ENCODE measurements around the gene SLC24A1.
"Not testable (repeated sequence)": the region's sequence is repeated elsewhere in the genome, so short reads cannot be mapped to it uniquely, and the experiment has no call there.

SLC24A1 gene

DNA sequence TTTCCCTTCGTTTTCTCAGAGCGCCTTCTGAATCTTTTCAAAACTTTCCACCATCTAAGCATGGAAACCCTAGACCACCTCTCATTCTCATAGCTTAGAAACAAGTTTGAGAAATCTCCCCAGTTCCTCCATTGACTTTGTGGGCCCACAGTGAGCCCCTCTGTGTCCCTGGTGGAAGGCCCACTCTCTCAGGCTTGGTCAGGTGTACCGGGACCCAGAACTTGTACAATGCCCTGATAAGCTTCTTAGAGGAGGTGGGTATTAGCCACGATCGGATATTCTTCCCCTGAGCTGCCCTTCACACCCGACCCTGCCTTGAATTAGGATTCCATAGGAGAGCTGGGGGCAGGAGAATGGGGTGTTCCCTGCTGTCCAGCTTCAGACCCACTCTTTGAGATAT, at the start of gene SLC24A1:
TSS of gene SLC24A1 (plus strand) at position 301 of the 400 bp plus-strand sequence. CDS start 2,143 bp downstream, outside the sequence.
- DNase-seq, result no peak

DNA sequence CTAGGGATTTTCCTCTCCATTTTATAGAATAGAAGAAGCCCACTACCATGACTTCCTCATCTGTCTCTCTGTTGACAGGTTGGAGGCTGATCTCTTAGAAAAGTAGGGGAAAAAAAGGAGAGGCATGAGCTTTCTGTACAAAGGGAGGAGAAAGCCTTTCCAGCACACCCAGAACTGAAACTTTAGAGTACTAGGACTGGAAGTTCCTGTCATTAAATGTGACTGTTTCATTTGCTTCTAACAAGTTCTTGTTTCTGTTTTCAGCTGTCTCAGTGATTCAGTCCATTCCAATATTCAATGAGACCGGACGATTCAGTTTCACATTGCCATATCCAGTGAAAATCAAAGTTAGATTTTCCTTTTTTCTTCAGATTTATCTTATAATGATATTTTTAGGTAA, 49.8 kb upstream of the SLC24A1 start:
- no peak for DNase-seq

DNA sequence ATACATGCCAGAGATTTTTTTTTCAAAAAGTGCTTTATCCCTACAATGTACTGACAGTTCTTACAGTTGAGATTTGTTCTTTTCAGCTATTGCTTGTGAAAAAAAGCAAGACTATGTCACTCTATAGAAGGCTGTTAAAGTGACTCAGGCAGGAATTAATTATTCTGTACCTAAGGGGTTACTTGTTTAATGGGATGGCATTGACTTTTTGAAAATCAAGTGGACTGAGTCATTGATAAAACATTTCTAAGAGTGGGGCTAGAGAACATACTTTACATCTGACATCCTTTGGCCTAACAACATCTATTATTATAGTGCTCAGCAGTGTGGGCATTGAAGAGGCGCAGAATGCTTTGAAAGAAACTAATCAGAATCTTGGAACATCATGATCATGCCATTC, 45.1 kb upstream of the SLC24A1 start:
- DNase-seq, result no peak

DNA sequence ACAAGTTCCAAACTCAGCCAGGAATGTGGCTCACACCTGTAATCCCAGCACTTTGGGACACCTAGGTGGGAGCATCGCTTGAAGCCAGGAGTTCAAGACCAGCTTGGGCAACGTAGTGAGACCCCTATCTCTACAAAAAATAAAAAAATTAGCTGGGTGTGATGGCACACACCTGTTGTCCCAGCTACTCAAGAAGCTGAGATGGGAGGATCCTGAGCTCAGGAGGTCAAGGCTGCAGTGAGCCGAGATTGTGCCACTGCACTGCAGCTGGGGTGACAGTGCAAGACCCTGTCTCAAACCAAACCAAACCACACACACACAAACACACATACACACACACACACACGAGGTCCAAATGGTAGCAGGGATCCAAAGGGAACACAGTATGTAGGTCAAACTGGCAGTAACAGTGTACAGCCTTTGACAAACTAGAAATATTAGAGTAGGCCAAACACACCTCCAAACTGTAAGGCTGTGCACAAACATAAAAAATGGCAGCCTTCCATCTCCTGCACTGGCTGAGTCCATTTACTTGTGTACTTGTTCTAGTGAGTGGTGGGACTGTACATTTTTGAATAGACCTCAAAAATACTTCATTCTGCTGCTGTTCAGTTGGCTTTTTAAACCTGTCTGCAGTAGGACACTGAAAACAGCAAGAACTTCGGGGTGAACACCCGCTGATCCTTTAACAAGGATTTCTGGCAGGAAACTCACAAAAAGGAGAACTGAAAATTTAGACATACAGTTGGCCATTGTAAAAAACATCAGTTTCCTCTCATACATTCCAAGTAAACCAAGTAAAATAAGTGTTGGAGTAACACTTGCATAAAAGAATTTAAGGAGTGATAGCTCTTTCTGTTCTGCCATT, 44.4 kb upstream of the SLC24A1 start:
- no peak for DNase-seq

DNA sequence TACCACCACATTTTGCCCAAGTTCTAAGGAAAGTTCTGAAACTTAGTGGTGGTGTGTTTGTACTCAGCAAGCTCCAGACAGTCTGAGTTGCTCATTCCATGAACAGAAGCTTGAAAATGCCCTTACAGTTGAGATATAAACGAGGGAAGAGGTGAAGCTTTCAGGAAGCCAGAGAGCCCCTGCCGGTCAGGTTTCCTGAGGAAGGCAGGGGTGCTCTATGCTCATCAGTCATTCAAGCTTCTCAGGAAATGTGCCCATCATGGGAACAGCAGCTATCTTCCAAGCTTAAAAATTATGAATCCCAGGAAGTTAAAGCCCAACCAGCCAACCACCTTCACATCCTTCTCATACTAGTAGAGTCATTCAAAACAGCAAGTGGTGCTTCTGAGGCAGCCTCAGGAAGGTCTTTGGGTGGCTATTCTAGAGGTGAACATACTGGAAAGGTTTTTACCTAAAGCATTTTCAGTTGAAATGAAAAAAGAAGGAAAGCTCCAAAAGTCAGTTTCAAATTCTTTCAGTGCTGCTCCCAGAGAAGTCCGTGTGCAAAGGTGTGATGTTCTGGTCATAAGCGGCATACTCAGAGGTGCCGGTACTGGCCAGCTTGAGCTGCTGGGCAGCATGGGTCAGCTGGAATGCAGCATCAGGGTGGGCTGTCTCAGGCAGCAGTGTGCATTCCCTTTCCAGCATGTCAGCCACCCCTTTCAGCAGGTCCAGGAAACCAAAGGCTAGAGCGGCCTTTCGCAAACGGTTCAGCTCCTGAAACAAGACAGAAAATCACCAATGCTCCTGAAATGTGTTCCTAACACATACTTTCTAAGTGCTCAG, 42.6 kb upstream of the SLC24A1 start:
- no peak for DNase-seq

DNA sequence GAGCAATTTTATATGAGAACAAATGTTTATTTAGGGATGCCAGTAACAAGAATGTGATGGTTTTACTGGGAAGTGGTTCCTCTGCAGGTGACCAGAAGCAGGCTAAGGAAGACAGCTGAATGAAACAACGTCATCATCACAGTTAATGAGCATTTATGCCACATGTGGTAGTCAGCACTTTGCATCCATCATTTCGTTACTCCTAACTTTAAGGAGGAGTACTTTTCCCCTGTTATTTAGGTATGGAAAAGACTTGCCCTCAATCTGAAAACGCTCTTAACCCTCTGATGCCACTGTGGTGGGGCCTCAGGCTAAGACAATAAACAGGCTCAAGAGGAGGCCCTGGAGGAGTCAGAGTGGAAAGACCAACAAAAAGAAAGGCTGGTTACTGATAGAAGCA, 42.0 kb upstream of the SLC24A1 start:
- DNase-seq, result no peak

DNA sequence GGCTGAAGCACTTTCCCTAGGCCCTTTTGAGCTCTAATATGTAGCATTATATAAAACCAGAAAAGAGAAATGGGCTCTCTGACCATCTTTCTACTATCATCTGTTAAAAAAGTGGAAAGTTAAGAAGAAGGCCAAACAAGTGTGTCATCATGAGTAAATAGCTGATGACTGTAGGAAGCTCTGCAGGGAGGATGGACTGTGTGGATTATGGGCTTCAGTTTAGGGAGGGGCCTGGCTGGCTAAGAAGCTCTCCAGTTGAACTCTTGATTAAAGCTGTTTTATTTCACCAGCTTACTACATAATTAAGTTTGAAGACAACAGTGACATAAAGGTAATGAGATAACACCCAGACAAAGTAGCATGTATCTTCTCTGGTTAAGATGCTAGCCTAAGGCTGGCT, 41.5 kb upstream of the SLC24A1 start:
- no peak for DNase-seq

DNA sequence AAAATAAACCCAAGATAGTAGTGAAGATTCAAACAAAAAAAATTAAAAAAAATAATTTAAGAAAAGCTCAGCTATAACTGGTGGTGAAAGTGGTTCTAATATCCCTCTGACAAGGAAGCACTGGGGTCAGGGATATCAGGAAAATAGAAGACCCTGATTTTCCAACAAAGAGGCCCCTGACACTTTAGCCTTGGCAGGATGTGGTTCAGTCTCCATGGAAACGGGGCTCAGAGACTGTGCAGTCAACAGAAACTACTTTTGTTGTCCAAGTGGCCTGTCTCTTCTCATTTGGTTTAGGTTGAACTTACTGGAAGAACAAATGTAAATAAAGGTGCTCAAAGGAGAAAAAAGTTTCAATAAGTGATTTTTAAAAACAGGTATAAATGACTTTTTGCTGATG, 38.0 kb upstream of the SLC24A1 start:
- peak; percentile 52 for DNase-seq

DNA sequence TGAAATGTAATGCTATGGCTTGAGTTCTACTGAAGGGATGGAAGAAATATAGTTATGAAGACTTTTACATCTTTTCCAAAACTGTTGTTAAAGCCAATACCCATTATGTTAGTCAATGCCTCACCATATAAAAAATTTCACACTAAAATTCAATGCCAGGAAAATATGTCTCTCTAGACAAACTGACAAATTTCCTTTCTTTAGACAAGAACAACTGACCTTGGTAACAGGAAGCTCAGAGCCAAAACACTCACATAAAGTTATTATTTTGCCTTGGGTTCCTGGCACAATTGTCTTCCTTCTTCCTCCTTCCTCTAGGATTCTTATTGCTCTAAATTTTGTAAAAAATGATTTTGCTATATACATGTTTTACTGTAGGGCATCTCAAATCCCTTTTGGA, 37.5 kb upstream of the SLC24A1 start:
- DNase-seq, result no peak

DNA sequence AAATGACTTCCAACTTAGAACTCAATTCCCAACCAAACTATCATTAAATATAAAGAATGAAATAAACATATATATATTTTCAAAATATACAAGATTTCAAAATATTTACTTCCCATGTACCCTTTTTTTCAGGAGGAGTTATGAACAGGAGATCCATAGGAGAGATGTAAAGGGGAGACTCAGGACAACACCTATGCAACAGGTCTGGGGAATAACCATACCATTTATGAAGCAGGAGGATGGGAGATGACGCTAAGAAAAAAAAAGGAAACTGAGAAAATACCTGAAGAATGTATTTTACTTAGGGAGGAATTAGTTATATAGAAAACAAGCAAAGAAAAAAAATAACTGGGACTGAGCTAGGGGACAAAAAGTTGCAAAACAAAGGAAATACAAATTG, 34.6 kb upstream of the SLC24A1 start:
- no peak for DNase-seq

DNA sequence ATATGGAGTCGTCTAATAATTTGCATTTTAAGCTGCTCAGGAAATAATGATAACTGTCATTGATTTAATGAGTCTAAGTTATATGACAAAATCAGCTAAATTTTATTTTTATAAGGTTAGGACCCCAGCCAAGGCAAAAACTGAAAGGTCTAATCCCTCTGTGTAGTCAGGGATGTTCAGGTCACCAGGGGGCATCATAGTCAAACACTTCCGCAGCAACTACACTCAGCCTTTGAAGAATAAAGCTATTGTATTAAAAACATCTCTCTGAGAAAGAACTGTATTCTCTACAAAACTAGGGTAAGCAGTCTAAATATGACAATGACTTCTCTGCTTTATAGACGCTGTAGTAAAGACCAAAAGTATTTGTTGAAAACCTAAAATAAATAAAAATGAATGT, 25.8 kb upstream of the SLC24A1 start:
- DNase-seq, result peak; percentile 20

DNA sequence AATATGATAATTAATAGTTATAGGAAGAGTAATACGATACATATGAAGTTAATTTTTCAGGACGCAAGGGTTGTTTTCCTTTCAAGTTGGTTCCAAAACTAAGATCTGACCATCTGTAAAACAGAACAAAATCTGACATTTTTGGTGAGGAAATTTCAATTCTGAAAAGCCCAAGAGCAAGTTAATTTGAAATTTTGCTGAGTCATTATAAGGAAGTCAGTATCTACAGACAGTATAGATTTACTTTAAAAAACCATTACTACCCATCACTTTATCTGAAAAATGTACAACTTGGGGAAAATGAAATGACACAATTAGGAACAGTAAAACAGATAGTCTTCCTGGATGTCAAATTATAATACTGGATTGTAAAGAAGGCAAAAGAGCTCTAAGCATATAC, 23.3 kb upstream of the SLC24A1 start:
- DNase-seq, result peak; percentile 9

DNA sequence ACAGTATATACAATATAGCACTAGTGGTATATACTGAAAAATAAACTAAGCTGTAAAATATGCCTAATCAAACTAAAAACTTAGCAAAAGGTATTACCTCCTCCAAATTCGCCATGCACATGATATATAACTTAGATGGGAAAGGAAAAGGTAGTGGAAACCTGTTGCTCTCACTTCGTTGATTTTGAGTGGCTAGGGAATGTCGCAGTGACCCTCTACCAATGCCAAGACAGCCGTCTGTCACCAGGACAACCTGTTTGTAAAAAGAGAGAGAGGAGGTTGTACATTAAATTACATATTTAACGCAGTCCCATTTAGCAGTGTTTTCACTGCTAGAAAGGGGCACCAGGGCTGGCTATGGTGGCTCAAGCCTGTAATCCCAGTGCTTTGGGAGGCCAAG, 22.1 kb upstream of the SLC24A1 start:
- DNase-seq, result no peak

DNA sequence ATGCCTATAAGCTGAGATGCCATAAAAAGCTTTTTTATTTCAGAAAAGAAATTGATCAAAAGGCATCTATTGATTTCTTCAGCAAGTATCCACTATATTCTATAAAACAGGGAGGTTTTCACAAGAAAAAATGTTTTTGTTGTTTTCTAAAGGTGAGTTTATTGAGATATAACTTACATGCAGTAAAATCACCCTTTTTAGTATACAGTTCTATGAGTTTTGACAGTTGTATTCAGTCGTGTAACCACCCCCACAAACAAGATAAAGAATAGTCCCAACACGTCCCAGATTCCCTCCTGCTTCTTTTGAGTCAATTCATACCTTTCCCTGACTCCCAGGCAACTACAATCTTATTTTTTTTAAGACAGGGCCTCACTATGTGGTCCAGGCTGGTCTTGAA, 18.6 kb upstream of the SLC24A1 start:
- DNase-seq, result no peak

DNA sequence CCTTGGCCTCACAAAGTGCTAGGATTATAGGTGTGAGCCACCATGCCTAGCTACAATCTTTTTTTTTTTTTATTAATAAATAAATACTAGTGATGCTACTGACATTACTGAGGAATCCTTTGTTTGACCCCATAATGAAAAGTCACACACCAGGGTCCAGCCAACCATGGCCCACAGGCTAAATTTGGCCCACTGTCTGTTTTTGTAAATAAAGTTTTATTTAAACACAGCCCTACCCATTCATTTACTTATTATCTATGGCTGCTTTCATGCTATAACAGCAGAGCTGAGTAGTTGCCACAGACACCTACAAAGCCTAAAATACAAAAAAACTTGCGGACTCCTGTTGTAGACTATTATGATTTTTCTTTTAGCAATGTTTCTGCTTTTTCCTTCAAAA, 18.2 kb upstream of the SLC24A1 start:
- DNase-seq, result no peak

DNA sequence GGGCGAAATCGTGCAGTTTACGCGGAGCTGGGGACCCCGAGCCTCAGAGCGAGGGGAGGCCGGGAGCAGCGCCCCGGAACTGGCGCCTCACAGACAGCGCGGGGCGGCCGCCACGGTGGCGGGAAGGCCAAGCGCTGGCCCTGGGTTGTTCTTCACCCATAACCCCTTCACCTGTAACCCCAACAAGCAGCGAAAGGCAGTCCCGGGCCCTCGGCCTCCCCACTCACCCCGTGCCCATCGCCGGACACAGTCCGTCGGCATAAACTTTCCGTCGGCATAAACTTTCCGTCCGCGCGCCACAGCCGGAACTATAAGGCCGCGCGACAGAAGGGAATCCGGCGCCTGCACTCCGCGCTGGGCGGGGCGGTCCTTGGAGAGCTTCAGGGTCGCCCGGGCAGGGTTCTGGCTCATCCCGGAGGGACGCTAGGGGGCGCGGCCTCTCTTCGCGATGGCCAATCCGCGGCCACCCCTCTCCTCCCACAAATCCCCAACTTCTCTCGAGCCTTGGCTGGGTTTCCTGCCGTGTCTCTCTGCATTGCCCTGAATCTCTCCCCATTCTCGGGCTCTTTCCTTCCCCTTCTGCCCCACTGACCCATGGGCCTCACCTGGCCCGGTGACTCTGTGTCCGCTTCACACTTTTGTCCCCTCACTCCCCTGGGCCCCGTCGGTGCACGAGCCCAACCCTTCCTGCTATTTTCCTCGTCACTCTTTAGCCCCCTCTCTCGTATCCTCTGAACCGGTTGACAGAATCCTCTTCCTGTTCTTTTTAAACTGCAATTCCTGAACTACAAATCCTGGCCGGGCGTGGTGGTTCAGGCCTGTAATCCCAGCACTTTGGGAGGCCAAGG, 10.6 kb upstream of the SLC24A1 start, which contains the start of gene INTS14:
TSS of gene INTS14 (minus strand) at position 261 of the 848 bp plus-strand sequence. CDS start 3,751 bp downstream, outside the sequence.
- peak; percentile 98 for DNase-seq

DNA sequence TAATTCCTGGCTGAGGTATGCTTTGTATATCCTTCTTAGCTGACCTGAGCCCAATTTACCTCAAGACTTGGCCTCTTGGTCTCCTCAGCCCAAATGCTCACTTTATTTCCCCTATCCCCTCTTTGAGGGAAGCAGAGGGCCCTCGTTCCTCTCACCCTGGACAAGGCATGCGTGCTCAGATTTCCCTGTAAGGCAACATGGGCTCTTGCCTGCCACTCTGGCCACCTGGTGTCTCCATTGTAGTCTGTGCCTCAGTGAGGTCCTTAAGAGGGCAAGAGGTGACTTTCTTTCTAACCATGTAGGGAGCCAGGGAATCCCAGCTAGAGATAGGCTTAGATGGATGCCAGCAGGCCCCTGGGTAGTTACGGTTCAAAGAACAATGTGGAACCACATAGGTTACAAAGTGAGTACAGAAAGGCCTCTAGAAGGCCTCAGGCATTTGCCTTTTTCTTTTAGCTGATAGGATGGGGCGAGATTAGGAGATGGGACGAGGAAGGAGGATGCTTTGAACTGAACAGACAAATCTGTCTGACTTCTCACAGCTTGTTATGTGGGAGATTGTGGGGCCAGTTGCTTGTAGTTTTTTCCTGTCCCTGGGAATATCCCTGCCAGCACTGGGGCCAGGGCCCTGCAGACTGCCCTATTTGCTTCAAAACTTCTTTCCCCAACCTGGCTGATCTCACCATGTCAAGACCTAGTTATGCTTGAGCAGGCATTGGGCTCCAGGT, 9.7 kb upstream of the SLC24A1 start:
- DNase-seq, result peak; percentile 23

DNA sequence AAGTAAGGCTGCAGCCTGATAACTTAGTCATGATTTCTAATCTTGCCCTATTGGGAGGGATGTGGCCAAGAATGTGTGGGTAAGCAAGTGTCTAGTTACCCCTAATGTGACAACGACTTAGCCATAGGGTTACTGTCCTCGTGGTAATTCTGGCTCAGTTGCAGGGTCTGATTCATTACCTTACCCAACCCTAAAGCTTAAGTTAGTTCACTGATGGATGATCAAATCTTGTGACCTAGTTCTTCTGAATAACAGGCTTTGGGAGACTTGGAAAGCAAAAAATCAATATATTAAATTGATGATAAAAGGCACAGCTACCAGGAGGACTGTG, 9.2 kb upstream of the SLC24A1 start:
- no peak for DNase-seq

DNA sequence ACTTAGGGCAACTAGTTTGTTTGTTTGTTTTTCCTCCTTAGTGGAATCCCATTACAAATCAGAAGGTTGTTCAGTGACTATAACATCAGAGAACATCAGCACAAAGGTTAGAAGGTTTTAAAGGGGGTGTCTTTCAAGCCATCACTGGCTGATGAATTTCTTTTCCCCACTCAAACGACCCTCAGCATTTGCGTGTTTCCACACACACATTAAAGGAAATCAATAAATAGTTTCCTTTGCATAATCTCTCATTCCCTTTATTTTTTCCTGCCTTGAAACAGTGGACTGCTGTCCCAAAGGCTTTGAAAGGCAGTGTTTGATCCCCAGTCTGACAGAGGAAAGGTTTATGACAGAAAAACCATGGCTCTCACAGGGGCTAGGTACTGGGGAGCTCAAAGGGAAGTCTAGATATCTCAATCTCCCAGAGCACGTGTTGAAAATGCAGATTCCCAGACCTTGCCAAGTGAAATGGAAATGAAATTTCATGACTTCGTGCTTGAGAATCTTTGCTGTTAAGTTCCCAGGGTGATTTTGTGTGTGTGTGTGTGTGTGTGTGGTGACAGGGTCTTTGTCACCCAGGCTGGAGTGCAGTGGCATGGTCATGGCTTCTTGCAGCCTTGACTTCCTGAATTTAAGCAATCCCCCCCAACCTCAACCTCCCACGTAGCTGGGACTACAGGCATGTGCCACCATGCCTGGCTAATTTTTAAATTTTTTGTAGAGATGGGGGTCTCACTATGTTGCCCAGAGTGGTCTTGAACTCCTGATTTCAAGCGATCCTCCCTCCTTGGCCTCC, 8.6 kb upstream of the SLC24A1 start:
- no peak for DNase-seq

DNA sequence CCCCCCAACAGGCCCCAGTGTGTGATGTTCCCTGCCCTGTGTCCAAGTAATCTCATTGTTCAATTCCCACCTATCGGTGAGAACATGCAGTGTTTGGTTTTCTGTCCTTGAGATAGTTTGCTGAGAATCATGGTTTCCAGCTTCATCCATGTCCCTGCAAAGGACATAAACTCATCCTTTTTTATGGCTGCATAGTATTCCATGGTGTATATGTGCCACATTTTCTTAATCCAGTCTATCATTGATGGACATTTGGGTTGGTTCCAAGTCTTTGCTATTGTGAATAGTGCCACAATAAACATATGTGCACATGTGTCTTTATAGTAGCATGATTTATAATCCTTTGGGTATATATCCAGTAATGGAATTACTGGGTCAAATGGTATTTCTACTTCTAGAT, 5.9 kb upstream of the SLC24A1 start:
- not testable (repeated sequence) for DNase-seq

DNA sequence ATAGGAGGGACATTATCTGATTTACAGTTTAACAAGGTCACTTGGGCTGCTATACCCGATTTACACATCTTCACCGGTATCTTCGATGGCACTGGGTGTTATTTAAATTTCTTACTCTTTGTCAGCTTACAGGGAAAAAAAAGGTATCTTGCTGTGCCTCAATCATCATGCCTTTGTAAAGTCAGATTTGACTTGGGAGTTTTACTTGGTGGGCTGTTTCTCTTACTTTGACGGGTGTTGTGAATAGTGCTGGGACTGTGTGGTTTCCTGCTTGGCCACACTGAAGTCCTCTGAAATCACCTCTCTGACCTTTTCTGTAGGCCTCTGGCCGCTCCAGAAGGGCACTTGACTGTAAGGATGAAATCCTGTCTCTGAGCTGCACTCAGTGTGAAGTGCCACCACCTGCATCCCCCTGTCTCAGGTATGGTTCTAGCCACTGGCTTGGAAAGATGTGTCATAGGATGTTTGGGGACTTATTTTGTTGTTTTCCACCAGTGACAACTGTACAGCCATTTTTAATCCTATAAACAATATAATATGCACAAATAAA, 3.1 kb upstream of the SLC24A1 start:
- no peak for DNase-seq
